Ovary (tissue), 9 donors: ENCODE results near the gene TMEM59L. TPM values are rescaled to one million over a fixed set of nuclear protein-coding genes. Genes with fewer than 3 reads are reported as not detected.

Experiments used
- DNase-seq, 5 donors: peaks; one replicate each; pipeline ENCODE4 v3.0.0-alpha.2; 2019 to 2020
- H3K27ac ChIP-seq, 2 donors: fragments of 200-600 bp; one replicate each; pipeline versions ENCODE4 v1.5.1 to v1.8.0; 2019 to 2022
- H3K27me3 ChIP-seq: fragments of 200-600 bp; one replicate; pipeline ENCODE4 v1.8.0; 2022
- H3K36me3 ChIP-seq: fragments of 200-600 bp; sonication (generic); one replicate; pipeline ENCODE4 v1.5.1; 2019
- H3K4me1 ChIP-seq: one replicate; pipeline ENCODE4 v1.8.1; 2013; ENCODE audit warnings: mild to moderate bottlenecking, moderate library complexity; ENCODE audit not compliant: insufficient read depth
- H3K4me3 ChIP-seq: fragments of 200-600 bp; sonication (generic); one replicate; pipeline ENCODE4 v1.5.1; 2017
- H3K9me3 ChIP-seq, 2 donors: fragments of 200-600 bp in 1 of 2; sonication (generic) in 1 of 2; one replicate each; pipeline versions ENCODE4 v1.5.1 to v1.8.1; 2013 to 2019; ENCODE audit warnings: mild to moderate bottlenecking in 1 of 2, moderate library complexity in 1 of 2
- EP300 ChIP-seq: sonication (generic); formaldehyde crosslinking; IDR thresholded peaks from one replicate; pipeline ENCODE4 v1.6.1; 2017; ENCODE audit warnings: antibody characterized with exemption
- POLR2A ChIP-seq: fragments of 450-650 bp; IDR thresholded peaks from one replicate; pipeline ENCODE4 v1.6.1; 2017; ENCODE audit warnings: antibody characterized with exemption, mild to moderate bottlenecking, moderate library complexity
- WGBS, 3 donors: extraction: QIAGEN DNeasy Blood & Tissue Kit in 1 of 3; methylation state at CpG; one replicate each; pipeline versions ENCODE4 v1.1.5 to v1.1.7; 2013 to 2017; 5-methylcytosine and 5-hydroxymethylcytosine counted together
- intact Hi-C, 4 donors: fragments of 100-400 bp; cut with DNase I; formaldehyde crosslinking; loops; one replicate each; pipeline versions ENCODE4 v1.11.0 to v1.15.1; 2022 to 2023
- polyA plus RNA-seq, 2 donors: library from polyadenylated mRNA; stranded (reverse); fragments of 200-250 nt in 1 of 2; fragments of 350-450 nt in 1 of 2; fragmentation: Illumina TruSeq in 1 of 2; extraction: RNeasy Lipid Tissue Mini Kit (QIAGEN cat#74804) in 1 of 2; gene quantifications; one replicate each; pipeline ENCODE4 v1.2.3, GENCODE V29; 2013 to 2014
- total RNA-seq, 7 donors: library from RNA; depleted of rRNA in 2 of 7; stranded (reverse); fragments of >200 nt in 2 of 7; fragmentation: NEBNext Ultra II Directional in 3 of 7; extraction: Animal tissue kit (Norgen Biotek cat#: 25700) in 3 of 7; gene quantifications; one replicate each; pipeline versions ENCODE4 v1.1.0 to v1.2.4, GENCODE V29; 2016 to 2023
- TF ChIP-seq, protein P1 (sequence below), 3 donors: fragments of 450-650 bp in 2 of 3; fragments of 200-600 bp in 1 of 3; IDR thresholded peaks; one replicate each; pipeline versions ENCODE4 v1.5.1 to v1.8.0; 2016 to 2022; ENCODE audit warnings: antibody characterized with exemption in 3 of 3, mild to moderate bottlenecking in 1 of 3
- donor health status: DM: no; HTN: no; CAD: no; lungs with moderate emphysema.
- donor health status: DM: no; HTN: no; CAD: no.
- donor health status: Bipolar disorder and iron deficiency.
- donor health status: DM: yes; HTN: yes; CAD: no.
- donor health status: DM: no; HTN: no; CAD: no.
- donor health status: DM: yes; HTN: yes; CAD: no.

Gene TMEM59L
- total and polyA plus RNA-seq, 9 donors, result 0.20 to 0.53 (median 0.51) TPM; not detected in 4

DNA sequence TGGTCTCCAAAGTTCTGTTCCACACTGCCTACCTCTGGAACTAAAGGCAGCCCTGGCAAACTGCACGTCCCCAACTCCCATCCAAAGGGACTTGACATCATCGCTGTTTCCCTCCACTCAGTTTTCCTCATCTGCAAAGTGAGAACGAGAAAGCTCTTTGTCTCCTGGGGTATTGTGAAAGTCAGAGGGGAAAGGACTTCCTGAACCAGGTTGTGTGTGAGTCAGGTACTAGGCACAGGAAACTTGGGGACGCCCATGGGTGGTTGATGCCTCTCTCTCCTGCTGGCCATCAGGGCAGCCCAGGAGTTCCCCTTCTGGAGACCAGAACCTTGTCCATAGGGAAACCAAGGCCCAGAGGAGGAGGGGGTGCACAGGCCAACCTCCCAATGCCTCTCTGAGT, 10.8 kb upstream of the TMEM59L start:
- Histone ChIP-seq H3K27me3 (peaks cover 2% of the 10 kb centered on the region), H3K4me1 (no peaks in the 10 kb centered on the region)
- 87 to 93% (median 89%) methylated on average over 4 of the region's 4 CpGs for WGBS, 3 donors

DNA sequence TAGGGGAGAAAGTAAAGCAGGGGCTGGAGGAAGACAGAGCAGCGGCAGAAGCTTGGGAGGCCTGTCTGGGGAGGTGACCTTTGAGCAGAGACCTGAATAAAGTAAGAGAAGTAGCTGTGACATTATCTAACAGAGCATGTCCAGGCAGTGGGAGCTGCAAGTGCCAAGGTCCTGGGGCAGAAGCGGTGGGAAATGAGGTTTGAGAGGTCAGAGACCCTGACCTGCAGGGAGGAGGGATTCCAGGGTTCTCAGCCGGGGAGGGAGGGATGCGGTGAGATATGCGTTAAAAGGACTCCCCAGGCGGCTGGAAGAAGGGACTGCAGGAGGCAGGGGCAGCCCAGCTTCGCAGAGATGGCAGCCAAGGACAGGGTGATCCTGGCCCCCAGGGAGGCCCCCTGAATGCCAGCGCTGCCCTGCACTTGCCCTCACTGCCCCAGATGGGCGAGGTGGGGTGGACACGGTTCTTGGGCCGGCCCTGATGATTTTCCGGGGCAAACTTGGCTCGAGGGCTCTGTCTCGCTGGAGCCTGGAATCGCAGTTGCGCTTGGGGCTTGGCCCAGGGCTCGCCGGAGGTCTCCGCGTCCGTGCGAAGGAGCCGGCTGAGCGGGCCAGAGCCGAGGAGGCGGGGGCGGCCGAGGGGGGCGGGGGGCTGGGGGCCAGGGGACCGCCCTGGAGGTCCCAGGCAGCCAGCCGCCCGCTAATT, 9.3 kb upstream of the TMEM59L start:
- peaks cover 6% of the 10 kb centered on the region for H3K27me3 ChIP-seq
- DNase-seq, result no peak
- WGBS, 3 donors, result 3 to 12% (median 7%) methylated on average over 9 to 31 of the region's 32 CpGs
- intact Hi-C loops, result no loop called here
- no peaks in the 10 kb centered on the region for H3K36me3 ChIP-seq
- H3K9me3 ChIP-seq, result no peaks in the 10 kb centered on the region
- no peak overlapping the region for H3K4me3 ChIP-seq
- TF ChIP-seq, protein P1, sequence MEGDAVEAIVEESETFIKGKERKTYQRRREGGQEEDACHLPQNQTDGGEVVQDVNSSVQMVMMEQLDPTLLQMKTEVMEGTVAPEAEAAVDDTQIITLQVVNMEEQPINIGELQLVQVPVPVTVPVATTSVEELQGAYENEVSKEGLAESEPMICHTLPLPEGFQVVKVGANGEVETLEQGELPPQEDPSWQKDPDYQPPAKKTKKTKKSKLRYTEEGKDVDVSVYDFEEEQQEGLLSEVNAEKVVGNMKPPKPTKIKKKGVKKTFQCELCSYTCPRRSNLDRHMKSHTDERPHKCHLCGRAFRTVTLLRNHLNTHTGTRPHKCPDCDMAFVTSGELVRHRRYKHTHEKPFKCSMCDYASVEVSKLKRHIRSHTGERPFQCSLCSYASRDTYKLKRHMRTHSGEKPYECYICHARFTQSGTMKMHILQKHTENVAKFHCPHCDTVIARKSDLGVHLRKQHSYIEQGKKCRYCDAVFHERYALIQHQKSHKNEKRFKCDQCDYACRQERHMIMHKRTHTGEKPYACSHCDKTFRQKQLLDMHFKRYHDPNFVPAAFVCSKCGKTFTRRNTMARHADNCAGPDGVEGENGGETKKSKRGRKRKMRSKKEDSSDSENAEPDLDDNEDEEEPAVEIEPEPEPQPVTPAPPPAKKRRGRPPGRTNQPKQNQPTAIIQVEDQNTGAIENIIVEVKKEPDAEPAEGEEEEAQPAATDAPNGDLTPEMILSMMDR (IDR thresholded peaks at IDR 0.05), result no peak
- TF ChIP-seq POLR2A (no peak), EP300 (no peak)
- no peaks in the 10 kb centered on the region for H3K4me1 ChIP-seq
- H3K27ac ChIP-seq, result no peak overlapping the region

More for the DNA sequence above, 10.8 kb upstream of the TMEM59L start:
- no peak for DNase-seq
- no peaks in the 10 kb centered on the region for H3K9me3 ChIP-seq
- H3K27ac ChIP-seq, result no peak overlapping the region
- TF ChIP-seq, protein P1 (IDR thresholded peaks at IDR 0.05), result no peak
- TF ChIP-seq EP300 (no peak), POLR2A (no peak)
- H3K4me3 ChIP-seq, result no peak overlapping the region
- no peaks in the 10 kb centered on the region for H3K36me3 ChIP-seq
- intact Hi-C loops, result no loop called here

DNA sequence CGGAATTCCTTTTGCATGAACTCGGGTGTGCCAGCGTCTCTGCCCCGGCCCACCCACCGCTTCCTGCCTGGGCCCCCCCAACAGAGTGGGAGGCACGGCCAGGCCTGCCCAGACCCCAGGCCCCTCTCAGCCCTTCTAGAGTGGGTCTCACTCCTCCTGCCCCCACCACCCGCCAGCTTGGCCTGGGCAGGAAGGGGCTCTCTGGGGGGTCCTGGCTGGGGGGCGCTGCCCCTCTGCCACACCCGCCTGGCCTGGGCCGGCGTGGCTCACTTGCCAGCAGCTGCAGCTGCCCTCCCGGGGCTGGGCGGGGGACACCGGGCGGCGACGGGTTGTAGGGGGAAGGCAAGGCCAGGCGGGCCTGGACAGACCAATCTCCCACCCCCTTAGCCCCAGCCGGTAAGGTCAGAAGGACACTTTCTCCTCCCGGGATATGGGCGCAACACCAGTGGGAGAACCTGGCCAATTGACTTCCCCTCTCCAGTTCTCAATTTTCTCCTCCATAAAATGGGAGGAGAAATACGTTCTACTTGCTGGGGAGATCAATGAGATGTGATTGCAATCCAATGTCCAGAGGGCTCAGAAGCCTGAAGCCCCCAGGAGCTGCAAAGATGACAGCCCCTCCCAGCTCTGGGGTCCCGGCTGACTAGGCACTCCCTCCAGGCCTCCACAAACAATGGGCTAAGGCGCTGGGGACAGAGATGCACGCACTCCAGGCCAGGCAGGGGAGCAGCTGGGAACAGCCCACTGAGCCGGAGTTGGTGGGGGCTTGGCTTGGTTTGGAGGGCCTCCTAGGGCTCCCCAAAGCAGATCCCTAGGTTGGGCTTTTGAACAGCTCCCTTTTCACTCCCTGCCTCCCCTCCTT, 8.5 kb upstream of the TMEM59L start:
- DNase-seq, result no peak
- Histone ChIP-seq H3K4me3 (no peak overlapping the region), H3K36me3 (no peaks in the 10 kb centered on the region), H3K4me1 (no peaks in the 10 kb centered on the region), H3K9me3 (no peaks in the 10 kb centered on the region), H3K27ac (no peak overlapping the region), H3K27me3 (peaks cover 8% of the 10 kb centered on the region)
- TF ChIP-seq, protein P1 (IDR thresholded peaks at IDR 0.05), result no peak
- TF ChIP-seq POLR2A, result no peak
- TF ChIP-seq EP300, result no peak
- WGBS, 3 donors, result 22 to 31% (median 27%) methylated on average over 25 to 26 of the region's 26 CpGs
- intact Hi-C loops, result no loop called here

DNA sequence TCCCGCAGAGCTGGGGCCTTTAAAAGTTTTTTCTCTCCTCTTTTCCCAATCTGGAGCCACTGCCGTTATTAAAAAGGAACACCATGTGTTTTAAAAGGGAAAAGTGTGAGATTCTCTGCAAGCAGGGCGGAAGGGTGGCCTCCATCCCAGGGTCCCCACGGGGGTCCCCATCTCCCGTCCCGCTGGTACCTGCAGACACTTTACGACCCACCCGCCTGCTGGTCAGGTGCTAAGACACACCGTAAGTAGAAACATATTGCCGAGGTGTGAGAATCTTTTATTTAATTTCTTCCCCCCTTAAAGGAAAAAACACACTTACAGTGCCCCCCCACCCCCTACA, 7.9 kb upstream of the TMEM59L start:
- H3K4me3 ChIP-seq, result no peak overlapping the region
- intact Hi-C loops, result no loop called here
- DNase-seq, result no peak
- TF ChIP-seq, protein P1 (IDR thresholded peaks at IDR 0.05), result no peak
- TF ChIP-seq POLR2A (no peak), EP300 (no peak)
- 22 to 31% (median 30%) methylated on average over 10 of the region's 10 CpGs for WGBS, 3 donors
- no peak overlapping the region for H3K27ac ChIP-seq
- no peaks in the 10 kb centered on the region for H3K4me1 ChIP-seq
- H3K36me3 ChIP-seq, result no peaks in the 10 kb centered on the region
- H3K27me3 ChIP-seq, result peaks cover 8% of the 10 kb centered on the region
- no peaks in the 10 kb centered on the region for H3K9me3 ChIP-seq
